ENCODE measurements around the gene NBPF12.
"Not testable (repeated sequence)": the region's sequence is repeated elsewhere in the genome, so short reads cannot be mapped to it uniquely, and the experiment has no call there.

NBPF12 gene

DNA sequence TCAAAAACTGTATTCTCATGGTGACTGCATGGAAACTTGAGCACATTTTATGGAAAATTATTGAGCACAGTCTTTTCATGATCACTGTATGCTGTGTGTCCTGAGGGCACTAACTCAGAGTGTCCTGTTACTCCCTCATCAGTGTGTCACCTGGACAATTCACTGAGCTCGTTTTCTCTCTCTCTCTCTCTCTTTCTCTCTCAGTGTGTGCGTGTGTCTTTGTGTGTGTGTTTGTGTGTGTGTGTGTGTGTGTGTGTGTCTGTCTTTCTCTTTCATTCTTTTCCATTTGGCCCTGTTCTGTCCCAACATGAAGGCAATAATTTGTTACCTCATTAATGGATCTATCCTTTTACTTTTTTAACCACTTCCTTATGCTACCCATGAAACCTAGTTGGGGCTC is 49.4 kb downstream of the NBPF12 start:
- not testable (repeated sequence) for DNase-seq

DNA sequence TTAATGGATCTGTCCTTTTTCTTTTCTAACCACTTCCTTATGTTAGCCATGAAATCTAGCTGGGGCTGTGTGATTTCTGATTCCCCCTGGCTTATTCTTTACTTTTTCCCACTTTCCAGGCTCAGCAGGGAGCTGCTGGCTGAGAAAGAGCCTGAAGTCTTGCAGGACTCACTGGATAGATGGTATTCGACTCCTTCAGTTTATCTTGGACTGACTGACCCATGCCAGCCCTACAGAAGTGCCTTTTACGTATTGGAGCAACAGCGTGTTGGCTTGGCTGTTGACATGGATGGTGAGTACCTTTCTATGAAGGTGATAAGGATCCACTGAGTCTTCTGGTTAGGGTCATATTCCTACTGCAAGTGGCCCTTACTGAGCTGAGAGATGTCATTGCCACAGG is 51.3 kb downstream of the NBPF12 start:
- DNase-seq = not testable (repeated sequence)

DNA sequence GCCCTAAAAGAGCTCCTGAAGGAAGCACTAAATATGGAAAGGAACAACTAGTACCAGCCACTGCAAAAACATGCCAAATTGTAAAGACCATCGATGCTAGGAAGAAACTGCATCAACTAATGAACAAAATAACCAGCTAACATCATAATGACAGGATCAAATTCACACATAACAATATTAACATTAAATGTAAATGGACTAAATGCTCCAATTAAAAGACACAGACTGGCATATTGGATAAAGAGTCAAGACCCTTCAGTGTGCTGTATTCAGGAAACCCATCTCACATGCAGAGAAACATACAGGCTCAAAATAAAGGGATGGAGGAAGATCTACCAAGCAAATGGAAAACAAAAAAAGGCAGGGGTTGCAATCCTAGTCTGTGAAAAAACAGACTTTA is 70.4 kb downstream of the NBPF12 start:
- DNase-seq = not testable (repeated sequence)

DNA sequence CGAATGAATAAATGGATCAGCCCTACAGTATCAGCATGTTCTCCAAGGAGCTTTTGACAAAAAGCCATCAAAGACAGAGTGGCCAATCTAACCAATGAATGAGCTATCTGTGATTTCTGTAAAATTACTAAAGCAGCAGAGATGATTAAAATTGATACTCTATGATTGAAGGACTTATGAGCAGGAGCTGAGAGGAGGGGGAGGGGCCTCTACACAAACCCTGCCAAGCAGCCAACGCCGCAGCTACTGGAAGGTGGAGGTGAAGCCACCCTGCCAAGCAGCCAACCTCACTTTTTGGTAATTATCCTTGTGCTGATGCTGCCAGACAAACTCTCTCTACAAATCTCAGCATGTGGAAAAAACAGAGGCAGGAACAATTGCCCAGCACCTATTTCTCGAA is 88.9 kb downstream of the NBPF12 start:
- DNase-seq = peak in 1 of 5 experiments; percentile 5

DNA sequence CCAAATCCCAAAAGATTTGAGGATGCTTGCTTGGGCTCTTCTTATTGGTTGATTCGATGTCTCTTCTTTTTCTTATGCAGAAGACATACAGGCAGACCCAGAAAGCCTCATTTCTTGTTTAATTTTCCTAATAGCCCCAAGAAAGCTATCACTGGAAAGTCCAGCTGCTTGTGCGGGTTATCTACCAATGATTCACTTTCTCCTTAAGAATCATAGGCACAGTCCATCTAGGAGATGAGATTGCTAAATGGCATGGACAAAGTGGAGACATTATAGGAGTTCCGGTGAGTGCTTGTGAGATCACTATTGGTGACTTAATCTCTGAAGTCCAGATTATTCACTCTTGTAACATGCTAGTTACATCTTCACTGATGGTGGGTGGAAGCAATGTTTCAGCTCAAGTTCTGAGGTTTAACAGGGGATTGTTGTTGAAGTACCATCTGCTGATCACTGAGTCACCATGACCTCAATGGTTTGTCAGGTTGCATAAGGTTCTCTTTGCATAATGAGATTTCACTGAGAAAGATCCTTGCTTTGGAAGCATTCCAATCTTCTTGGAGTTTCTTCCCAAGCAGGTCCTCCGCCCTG is 92.0 kb downstream of the NBPF12 start:
- not testable (repeated sequence) for DNase-seq

DNA sequence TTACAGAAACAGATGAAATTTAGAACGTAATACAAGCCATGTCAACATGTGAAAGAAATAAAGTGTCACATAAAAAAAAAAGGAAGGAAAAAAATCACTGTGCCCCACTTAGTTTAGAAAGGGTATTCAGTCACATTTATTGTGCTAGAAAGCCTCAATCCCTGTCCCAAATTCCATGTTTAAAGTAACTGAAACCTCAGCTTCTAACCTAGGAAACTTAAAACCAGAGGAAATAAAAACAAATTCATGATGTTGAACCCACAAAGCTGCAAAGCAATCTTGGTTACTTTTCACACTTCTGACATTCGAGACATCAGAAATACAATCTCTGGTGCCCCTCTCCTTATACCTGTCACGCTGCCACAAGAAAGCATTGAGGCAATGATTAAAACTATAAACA is 101.8 kb downstream of the NBPF12 start:
- no peak for DNase-seq

DNA sequence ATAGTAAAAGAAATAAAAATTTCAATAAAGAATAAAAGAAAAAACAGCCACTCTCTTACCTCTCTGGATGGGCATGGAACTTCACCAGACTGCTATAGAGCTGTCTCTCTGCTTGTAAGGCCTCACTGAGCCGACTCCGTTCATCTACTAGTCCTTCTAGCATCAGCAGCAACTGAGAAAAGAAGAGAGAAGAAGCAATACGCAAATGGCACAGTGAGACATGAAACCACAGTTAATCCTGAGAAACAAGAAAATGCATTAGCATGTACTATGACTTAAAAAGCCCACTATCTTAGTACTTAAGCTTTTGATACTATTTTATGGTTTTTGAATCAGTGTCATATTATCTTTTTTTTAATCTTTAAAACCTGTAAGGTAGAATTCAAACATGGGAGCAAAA is 104.8 kb downstream of the NBPF12 start:
- not testable (repeated sequence) for DNase-seq

DNA sequence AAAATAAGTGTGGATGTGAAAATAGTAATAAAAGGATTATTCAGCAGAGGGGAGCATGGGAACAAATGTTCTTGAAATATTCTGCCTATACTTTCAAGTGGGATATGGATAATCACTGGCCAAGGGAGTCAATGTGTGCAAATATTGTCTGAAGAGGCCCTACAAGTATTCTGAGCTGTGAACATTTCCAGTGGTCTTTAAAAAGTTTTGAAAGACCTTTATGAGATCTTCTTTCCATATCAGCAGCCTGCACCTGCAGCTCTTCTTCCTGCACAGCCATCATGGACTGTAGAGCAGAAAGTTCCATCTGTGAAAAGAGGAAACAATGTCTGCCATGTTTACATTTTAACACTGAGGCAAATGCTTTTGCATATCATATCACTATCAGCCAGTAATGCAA is 106.4 kb downstream of the NBPF12 start:
- not testable (repeated sequence) for DNase-seq

Data from T-helper 2 cell (primary cell).